ENCODE measurements around the gene MUC21. TPM values are rescaled to one million over a fixed set of nuclear protein-coding genes. Genes with fewer than 3 reads are reported as not detected.

MUC21 gene
- total RNA-seq, 2 donors from 2014 or later: not detected

DNA sequence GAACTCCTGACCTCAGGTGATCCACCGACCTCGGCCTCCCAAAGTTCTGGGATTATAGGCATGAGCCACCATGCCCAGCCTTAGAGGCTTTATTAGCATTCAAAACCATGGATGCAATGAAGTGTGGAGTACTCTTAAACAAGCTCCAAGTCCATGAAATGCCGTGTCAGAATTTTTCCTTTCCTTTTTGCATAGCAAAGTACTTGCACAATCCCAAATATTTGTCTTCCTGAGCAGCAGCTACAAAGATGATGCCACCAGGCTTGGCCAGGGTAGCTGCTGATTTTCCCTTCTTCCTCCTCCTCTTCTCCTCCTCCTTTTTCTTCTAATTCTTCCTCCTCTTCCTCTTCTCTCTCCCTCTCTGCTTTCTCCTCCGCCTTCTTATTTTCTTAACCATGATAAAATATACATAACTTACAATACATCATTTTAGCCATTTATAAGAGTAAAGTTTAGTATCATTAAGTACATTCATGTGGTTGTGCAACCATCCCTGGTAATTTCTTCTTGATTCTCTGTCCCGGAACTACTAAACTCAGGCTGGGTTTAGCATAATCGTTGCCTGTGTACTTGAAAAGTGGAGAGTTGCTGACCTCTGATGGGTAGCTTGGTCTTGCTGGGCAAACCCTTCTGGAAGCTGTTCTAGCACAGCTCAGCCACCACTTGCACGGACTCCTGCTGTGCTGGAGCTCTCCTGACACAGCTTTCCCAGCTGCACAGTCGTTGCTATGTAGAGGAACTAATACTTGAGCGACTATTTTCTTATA, 22.4 kb upstream of the MUC21 start:
- DNase-seq: no peak
- Histone ChIP-seq H3K4me3 (no peak overlapping the region), H3K9me3 (no peaks in the 10 kb centered on the region), H3K9ac (ENCODE audit: low read depth in 2 of 2, low read length in 2 of 2) (no peak overlapping the region), H3K4me1 (peaks cover under 1% of the 10 kb centered on the region), H3K27me3 (peaks cover 5% of the 10 kb centered on the region), H3K27ac (no peak overlapping the region), H3K36me3 (no peaks in the 10 kb centered on the region)
- TF ChIP-seq, protein P1, sequence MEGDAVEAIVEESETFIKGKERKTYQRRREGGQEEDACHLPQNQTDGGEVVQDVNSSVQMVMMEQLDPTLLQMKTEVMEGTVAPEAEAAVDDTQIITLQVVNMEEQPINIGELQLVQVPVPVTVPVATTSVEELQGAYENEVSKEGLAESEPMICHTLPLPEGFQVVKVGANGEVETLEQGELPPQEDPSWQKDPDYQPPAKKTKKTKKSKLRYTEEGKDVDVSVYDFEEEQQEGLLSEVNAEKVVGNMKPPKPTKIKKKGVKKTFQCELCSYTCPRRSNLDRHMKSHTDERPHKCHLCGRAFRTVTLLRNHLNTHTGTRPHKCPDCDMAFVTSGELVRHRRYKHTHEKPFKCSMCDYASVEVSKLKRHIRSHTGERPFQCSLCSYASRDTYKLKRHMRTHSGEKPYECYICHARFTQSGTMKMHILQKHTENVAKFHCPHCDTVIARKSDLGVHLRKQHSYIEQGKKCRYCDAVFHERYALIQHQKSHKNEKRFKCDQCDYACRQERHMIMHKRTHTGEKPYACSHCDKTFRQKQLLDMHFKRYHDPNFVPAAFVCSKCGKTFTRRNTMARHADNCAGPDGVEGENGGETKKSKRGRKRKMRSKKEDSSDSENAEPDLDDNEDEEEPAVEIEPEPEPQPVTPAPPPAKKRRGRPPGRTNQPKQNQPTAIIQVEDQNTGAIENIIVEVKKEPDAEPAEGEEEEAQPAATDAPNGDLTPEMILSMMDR (IDR thresholded peaks at IDR 0.05): no peak
- intact Hi-C loops (cut with DNase I): no loop called here

DNA sequence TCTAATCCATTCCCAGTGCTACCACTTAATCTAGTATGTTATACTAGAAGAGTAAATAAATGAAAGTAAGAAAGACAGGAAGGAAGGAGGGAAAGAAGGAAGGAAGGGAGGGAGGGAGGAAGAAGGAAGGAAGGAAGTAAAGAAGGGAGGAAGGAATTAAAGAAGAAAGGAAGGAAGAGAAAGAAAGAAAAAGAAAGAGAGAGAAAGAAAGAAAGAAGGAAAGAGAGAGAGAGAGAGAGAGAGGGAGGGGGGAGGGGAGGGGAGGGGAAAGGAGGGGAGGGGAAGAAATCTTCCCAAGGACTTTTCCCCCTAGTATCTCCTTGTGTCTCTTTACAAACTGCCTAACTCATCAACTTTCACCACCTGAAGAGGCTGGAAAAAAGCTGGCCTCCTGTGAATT, 20.8 kb upstream of the MUC21 start:
- Histone ChIP-seq H3K27ac (no peak overlapping the region), H3K27me3 (no peaks in the 10 kb centered on the region), H3K4me3 (no peak overlapping the region), H3K9me3 (no peaks in the 10 kb centered on the region), H3K36me3 (no peaks in the 10 kb centered on the region), H3K9ac (ENCODE audit: low read depth in 2 of 2, low read length in 2 of 2) (no peak overlapping the region), H3K4me1 (no peaks in the 10 kb centered on the region)
- no peak for DNase-seq
- TF ChIP-seq, protein P1 (IDR thresholded peaks at IDR 0.05): no peak
- intact Hi-C loops (cut with DNase I): no loop called here

DNA sequence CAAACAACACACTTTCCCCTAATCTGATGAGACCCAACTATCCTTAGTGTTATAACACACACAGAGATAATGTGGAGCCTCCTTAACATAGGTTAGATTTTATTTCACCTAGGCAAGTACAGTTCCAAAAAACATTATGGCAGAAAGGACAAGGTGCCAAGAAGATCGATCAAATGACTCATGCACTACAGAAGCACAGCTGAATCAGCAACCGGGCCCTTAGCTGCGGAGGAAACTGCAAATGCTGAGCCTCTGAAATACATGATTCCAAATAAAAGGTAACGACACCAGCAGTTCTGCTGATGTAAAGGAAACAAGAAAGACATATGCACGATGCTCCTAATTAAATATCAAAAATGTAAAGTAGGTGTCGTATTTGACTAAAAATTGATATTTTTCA, 19.9 kb upstream of the MUC21 start:
- DNase-seq: no peak
- H3K27me3 ChIP-seq: no peaks in the 10 kb centered on the region
- TF ChIP-seq, protein P1 (IDR thresholded peaks at IDR 0.05): no peak
- no peaks in the 10 kb centered on the region for H3K36me3 ChIP-seq
- no peak overlapping the region for H3K4me3 ChIP-seq
- H3K4me1 ChIP-seq: no peaks in the 10 kb centered on the region
- intact Hi-C loops (cut with DNase I): no loop called here
- no peak overlapping the region for H3K9ac ChIP-seq (ENCODE audit: low read depth in 2 of 2, low read length in 2 of 2)
- no peaks in the 10 kb centered on the region for H3K9me3 ChIP-seq
- H3K27ac ChIP-seq: no peak overlapping the region

DNA sequence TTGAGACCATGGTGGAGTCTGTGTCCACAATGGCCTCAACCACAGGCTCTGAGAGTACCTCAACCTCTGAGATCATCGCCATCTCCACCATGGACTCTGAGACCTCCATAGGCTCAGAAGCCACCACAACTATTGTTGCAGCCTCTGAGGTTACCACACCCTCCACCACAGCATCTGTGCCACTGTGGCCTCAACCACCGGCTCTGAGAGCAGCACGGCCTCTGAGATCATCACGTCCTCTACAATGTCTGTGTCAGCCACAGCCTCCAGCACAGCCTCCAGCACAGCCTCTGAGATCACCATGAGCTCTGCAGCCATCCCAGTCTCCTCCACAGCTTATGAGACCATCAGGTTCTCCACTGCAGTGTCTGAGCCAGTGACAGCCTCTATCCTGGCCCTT, 19.4 kb upstream of the MUC21 start:
- Histone ChIP-seq H3K27ac (no peak overlapping the region), H3K4me1 (no peaks in the 10 kb centered on the region), H3K4me3 (no peak overlapping the region), H3K9me3 (no peaks in the 10 kb centered on the region), H3K27me3 (no peaks in the 10 kb centered on the region), H3K36me3 (no peaks in the 10 kb centered on the region), H3K9ac (ENCODE audit: low read depth in 2 of 2, low read length in 2 of 2) (no peak overlapping the region)
- TF ChIP-seq, protein P1 (IDR thresholded peaks at IDR 0.05): no peak
- intact Hi-C loops (cut with DNase I): no loop called here
- DNase-seq: no peak

DNA sequence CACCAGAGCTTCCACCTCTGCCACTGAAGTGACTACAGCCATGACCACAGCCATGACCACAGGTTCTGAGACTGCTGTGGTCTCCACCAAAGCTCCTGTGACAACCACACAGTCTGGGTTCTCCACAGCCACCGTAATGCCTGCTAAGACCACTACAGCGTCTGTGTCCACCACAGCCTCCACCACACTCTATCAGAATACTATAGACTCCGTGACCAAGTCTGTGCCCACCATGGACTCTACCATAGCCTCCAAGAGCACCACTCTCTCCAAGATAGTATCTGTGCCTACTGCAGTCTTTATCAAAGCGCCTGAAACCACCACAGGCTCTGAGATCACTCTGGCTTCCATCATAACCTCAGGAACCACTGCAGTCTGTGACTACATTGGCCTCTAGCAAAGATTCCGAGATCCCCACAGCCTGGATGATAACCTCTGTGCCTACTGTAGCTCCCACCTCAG, 18.3 kb upstream of the MUC21 start:
- no peaks in the 10 kb centered on the region for H3K4me1 ChIP-seq
- no peaks in the 10 kb centered on the region for H3K9me3 ChIP-seq
- H3K27me3 ChIP-seq: no peaks in the 10 kb centered on the region
- no peak overlapping the region for H3K27ac ChIP-seq
- H3K36me3 ChIP-seq: no peaks in the 10 kb centered on the region
- TF ChIP-seq, protein P1 (IDR thresholded peaks at IDR 0.05): no peak
- intact Hi-C loops (cut with DNase I): no loop called here
- DNase-seq: no peak
- no peak overlapping the region for H3K4me3 ChIP-seq
- H3K9ac ChIP-seq (ENCODE audit: low read depth in 2 of 2, low read length in 2 of 2): no peak overlapping the region

Measured in colonic mucosa (tissue), 4 donors.